ENCODE data around the gene POLR2J2.
"Not testable (repeated sequence)": the region's sequence is repeated elsewhere in the genome, so short reads cannot be mapped to it uniquely, and the experiment has no call there.

DNA sequence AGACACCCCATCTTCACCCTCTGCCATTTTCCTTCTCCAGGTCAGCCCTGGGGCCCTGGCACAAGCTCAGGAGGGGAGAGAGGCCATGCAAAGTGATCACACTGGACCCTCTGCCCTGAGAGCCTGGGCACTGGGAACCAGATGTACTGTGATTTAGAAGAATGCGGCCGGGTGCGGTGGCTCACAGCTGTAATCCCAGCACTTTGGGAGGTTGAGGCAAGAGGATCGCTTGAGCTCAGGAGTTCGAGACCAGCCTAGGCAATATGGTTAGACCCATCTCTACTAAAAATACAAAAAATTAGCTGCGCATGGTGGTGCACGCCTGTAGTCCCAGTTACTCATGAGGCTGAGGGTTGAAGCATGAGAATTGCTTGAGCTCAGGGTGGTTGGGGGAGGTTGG is 23.6 kb downstream of the POLR2J2 start:
- TF ChIP-seq POLR2A, POLR2AphosphoS5, EP300 (IDR thresholded peaks at IDR 0.05): not testable (repeated sequence)
- TF ChIP-seq, protein P1, sequence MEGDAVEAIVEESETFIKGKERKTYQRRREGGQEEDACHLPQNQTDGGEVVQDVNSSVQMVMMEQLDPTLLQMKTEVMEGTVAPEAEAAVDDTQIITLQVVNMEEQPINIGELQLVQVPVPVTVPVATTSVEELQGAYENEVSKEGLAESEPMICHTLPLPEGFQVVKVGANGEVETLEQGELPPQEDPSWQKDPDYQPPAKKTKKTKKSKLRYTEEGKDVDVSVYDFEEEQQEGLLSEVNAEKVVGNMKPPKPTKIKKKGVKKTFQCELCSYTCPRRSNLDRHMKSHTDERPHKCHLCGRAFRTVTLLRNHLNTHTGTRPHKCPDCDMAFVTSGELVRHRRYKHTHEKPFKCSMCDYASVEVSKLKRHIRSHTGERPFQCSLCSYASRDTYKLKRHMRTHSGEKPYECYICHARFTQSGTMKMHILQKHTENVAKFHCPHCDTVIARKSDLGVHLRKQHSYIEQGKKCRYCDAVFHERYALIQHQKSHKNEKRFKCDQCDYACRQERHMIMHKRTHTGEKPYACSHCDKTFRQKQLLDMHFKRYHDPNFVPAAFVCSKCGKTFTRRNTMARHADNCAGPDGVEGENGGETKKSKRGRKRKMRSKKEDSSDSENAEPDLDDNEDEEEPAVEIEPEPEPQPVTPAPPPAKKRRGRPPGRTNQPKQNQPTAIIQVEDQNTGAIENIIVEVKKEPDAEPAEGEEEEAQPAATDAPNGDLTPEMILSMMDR (IDR thresholded peaks at IDR 0.05), result not testable (repeated sequence)

Data from gastroesophageal sphincter (tissue), 3 donors.